GM23248 (cell line): Measurements from ENCODE around the gene STARD7.

Source experiments
- EZH2 ChIP-seq: fragments of 200-600 bp; sonication (generic); IDR thresholded peaks from 2 replicates; pipeline ENCODE4 v1.6.1; 2018; ENCODE audit warnings: antibody characterized with exemption, mild to moderate bottlenecking; ENCODE audit not compliant: insufficient read depth, poor library complexity, severe bottlenecking
- EZH2phosphoT487 ChIP-seq: fragments of 200-600 bp; sonication (generic); IDR thresholded peaks from 2 replicates; pipeline ENCODE4 v1.6.1; 2018; ENCODE audit warnings: antibody characterized with exemption, moderate library complexity, mild to moderate bottlenecking, low read depth; ENCODE audit not compliant: insufficient read depth

GRCh38 chr2:96138179-96139145 lies 70.2 kb downstream of the STARD7 start, which contains the start of gene ASTL:
- TF ChIP-seq EZH2phosphoT487 (no peak), EZH2 (no peak)
